Stimulated activated naive CD8-positive, alpha-beta T cell treated with anti-CD3 and anti-CD28 coated beads, Interleukin-15, Interleukin-2, amounts not matched to agents 100 ng/mL and 50 ng/mL, for 24 hours (primary cell): ENCODE data around the gene NUP93.

ENCODE experiments used
- H3K27ac Mint-ChIP-seq: one replicate; pipeline ENCODE4 v1.8.0; 2021; ENCODE audit warnings: mild to moderate bottlenecking, mixed read lengths
- H3K27me3 Mint-ChIP-seq: one replicate; pipeline ENCODE4 v1.8.0; 2021; ENCODE audit warnings: mixed read lengths
- H3K36me3 Mint-ChIP-seq: one replicate; pipeline ENCODE4 v1.8.0; 2021; ENCODE audit warnings: low read depth, mixed read lengths
- H3K4me1 Mint-ChIP-seq: one replicate; pipeline ENCODE4 v1.8.0; 2021; ENCODE audit warnings: low read depth, mixed read lengths
- H3K4me3 Mint-ChIP-seq: one replicate; pipeline ENCODE4 v1.8.0; 2021; ENCODE audit warnings: mild to moderate bottlenecking, mixed read lengths
- H3K9me3 Mint-ChIP-seq: one replicate; pipeline ENCODE4 v1.8.0; 2021; ENCODE audit warnings: mixed read lengths

NUP93 gene

GRCh38 chr16:56747486-56748045 is 17.6 kb downstream of the NUP93 start:
- H3K27ac Mint-ChIP-seq: no peak overlapping the region

GRCh38 chr16:56748191-56748590 is 18.3 kb downstream of the NUP93 start:
- Mint-ChIP-seq H3K36me3 (peaks cover 67% of the 10 kb centered on the region), H3K27ac (no peak overlapping the region), H3K4me3 (no peak overlapping the region), H3K4me1 (peaks cover 32% of the 10 kb centered on the region), H3K27me3 (no peaks in the 10 kb centered on the region), H3K9me3 (no peaks in the 10 kb centered on the region)

More at GRCh38 chr16:56747486-56748045, 17.6 kb downstream of the NUP93 start:
- H3K9me3 Mint-ChIP-seq: no peaks in the 10 kb centered on the region
- H3K36me3 Mint-ChIP-seq: peaks cover 62% of the 10 kb centered on the region
- H3K27me3 Mint-ChIP-seq: no peaks in the 10 kb centered on the region
- H3K4me1 Mint-ChIP-seq: peaks cover 34% of the 10 kb centered on the region
- no peak overlapping the region for H3K4me3 Mint-ChIP-seq

GRCh38 chr16:56748826-56749225 is 18.9 kb downstream of the NUP93 start:
- H3K36me3 Mint-ChIP-seq: peaks cover 67% of the 10 kb centered on the region
- peak overlapping the region; percentile 1 for H3K27ac Mint-ChIP-seq
- no peak overlapping the region for H3K4me3 Mint-ChIP-seq
- H3K27me3 Mint-ChIP-seq: no peaks in the 10 kb centered on the region
- H3K4me1 Mint-ChIP-seq: peaks cover 27% of the 10 kb centered on the region
- H3K9me3 Mint-ChIP-seq: no peaks in the 10 kb centered on the region

GRCh38 chr16:56749672-56750491 is 20.0 kb downstream of the NUP93 start:
- H3K4me3 Mint-ChIP-seq: no peak overlapping the region
- no peaks in the 10 kb centered on the region for H3K9me3 Mint-ChIP-seq
- peak overlapping the region; percentile 84 for H3K27ac Mint-ChIP-seq
- no peaks in the 10 kb centered on the region for H3K27me3 Mint-ChIP-seq
- H3K36me3 Mint-ChIP-seq: peaks cover 73% of the 10 kb centered on the region
- peaks cover 24% of the 10 kb centered on the region for H3K4me1 Mint-ChIP-seq

GRCh38 chr16:56753410-56753809 is 23.5 kb downstream of the NUP93 start:
- Mint-ChIP-seq H3K9me3 (no peaks in the 10 kb centered on the region), H3K4me1 (peaks cover 24% of the 10 kb centered on the region), H3K27me3 (no peaks in the 10 kb centered on the region), H3K27ac (peak overlapping the region; percentile 33), H3K36me3 (peaks cover 72% of the 10 kb centered on the region), H3K4me3 (no peak overlapping the region)

- Mint-ChIP-seq H3K4me1 (peaks cover 8% of the 10 kb centered on the region), H3K9me3 (no peaks in the 10 kb centered on the region), H3K27ac (no peak overlapping the region), H3K27me3 (no peaks in the 10 kb centered on the region), H3K4me3 (no peak overlapping the region), H3K36me3 (peaks cover 74% of the 10 kb centered on the region)
Measured at GRCh38 chr16:56755038-56755437, 25.1 kb downstream of the NUP93 start.

GRCh38 chr16:56758432-56758831 is 28.5 kb downstream of the NUP93 start:
- H3K9me3 Mint-ChIP-seq: no peaks in the 10 kb centered on the region
- H3K4me1 Mint-ChIP-seq: no peaks in the 10 kb centered on the region
- H3K27ac Mint-ChIP-seq: no peak overlapping the region
- no peak overlapping the region for H3K4me3 Mint-ChIP-seq
- H3K36me3 Mint-ChIP-seq: peaks cover 68% of the 10 kb centered on the region
- H3K27me3 Mint-ChIP-seq: no peaks in the 10 kb centered on the region

GRCh38 chr16:56758930-56759329 is 29.0 kb downstream of the NUP93 start:
- Mint-ChIP-seq H3K4me1 (peaks cover 4% of the 10 kb centered on the region), H3K9me3 (no peaks in the 10 kb centered on the region), H3K4me3 (no peak overlapping the region), H3K27me3 (no peaks in the 10 kb centered on the region), H3K27ac (no peak overlapping the region), H3K36me3 (peaks cover 68% of the 10 kb centered on the region)

GRCh38 chr16:56763291-56763916 is 33.5 kb downstream of the NUP93 start:
- no peaks in the 10 kb centered on the region for H3K9me3 Mint-ChIP-seq
- peaks cover 77% of the 10 kb centered on the region for H3K36me3 Mint-ChIP-seq
- peaks cover 6% of the 10 kb centered on the region for H3K4me1 Mint-ChIP-seq
- no peak overlapping the region for H3K4me3 Mint-ChIP-seq
- H3K27me3 Mint-ChIP-seq: no peaks in the 10 kb centered on the region
- H3K27ac Mint-ChIP-seq: no peak overlapping the region

- Mint-ChIP-seq H3K4me3 (no peak overlapping the region), H3K9me3 (no peaks in the 10 kb centered on the region), H3K36me3 (peaks cover 62% of the 10 kb centered on the region), H3K27me3 (no peaks in the 10 kb centered on the region), H3K4me1 (peaks cover 6% of the 10 kb centered on the region), H3K27ac (no peak overlapping the region)
Measured at GRCh38 chr16:56764835-56765234, 34.9 kb downstream of the NUP93 start.

- H3K36me3 Mint-ChIP-seq: peaks cover 54% of the 10 kb centered on the region
- no peak overlapping the region for H3K27ac Mint-ChIP-seq
- no peak overlapping the region for H3K4me3 Mint-ChIP-seq
- H3K4me1 Mint-ChIP-seq: peaks cover 8% of the 10 kb centered on the region
- H3K27me3 Mint-ChIP-seq: no peaks in the 10 kb centered on the region
- no peaks in the 10 kb centered on the region for H3K9me3 Mint-ChIP-seq
Measured at GRCh38 chr16:56765949-56766348, 36.0 kb downstream of the NUP93 start.

GRCh38 chr16:56767024-56767423 is 37.1 kb downstream of the NUP93 start:
- Mint-ChIP-seq H3K27me3 (no peaks in the 10 kb centered on the region), H3K4me3 (no peak overlapping the region), H3K9me3 (no peaks in the 10 kb centered on the region), H3K4me1 (peaks cover 19% of the 10 kb centered on the region), H3K36me3 (peaks cover 49% of the 10 kb centered on the region), H3K27ac (no peak overlapping the region)

- Mint-ChIP-seq H3K36me3 (peaks cover 37% of the 10 kb centered on the region), H3K9me3 (no peaks in the 10 kb centered on the region), H3K27me3 (no peaks in the 10 kb centered on the region), H3K4me3 (no peak overlapping the region), H3K4me1 (peaks cover 20% of the 10 kb centered on the region), H3K27ac (no peak overlapping the region)
Measured at GRCh38 chr16:56769677-56770076, 39.7 kb downstream of the NUP93 start.

GRCh38 chr16:56771558-56772279 is 41.8 kb downstream of the NUP93 start:
- peaks cover 20% of the 10 kb centered on the region for H3K4me1 Mint-ChIP-seq
- no peaks in the 10 kb centered on the region for H3K9me3 Mint-ChIP-seq
- H3K27ac Mint-ChIP-seq: peak overlapping the region; percentile 67
- no peaks in the 10 kb centered on the region for H3K27me3 Mint-ChIP-seq
- H3K4me3 Mint-ChIP-seq: no peak overlapping the region
- H3K36me3 Mint-ChIP-seq: peaks cover 20% of the 10 kb centered on the region

- Mint-ChIP-seq H3K27ac (no peak overlapping the region), H3K9me3 (no peaks in the 10 kb centered on the region), H3K4me1 (peaks cover 26% of the 10 kb centered on the region), H3K27me3 (no peaks in the 10 kb centered on the region), H3K36me3 (peaks cover 21% of the 10 kb centered on the region), H3K4me3 (no peak overlapping the region)
Measured at GRCh38 chr16:56773532-56773931, 43.6 kb downstream of the NUP93 start.
